PC-9 (cell line): ENCODE measurements around the gene FBP1.

Source experiments
- EZH2 ChIP-seq: fragments of 200-600 bp; sonication (generic); IDR thresholded peaks from 2 replicates; pipeline ENCODE4 v1.8.0; 2017; ENCODE audit warnings: antibody characterized with exemption, low read depth
- TF ChIP-seq, protein P1 (sequence below): fragments of 200-600 bp; sonication (generic); conservative IDR thresholded peaks from 2 replicates; pipeline ENCODE4 v1.6.1; 2017; ENCODE audit warnings: mixed run types, antibody characterized with exemption, mild to moderate bottlenecking, moderate library complexity

DNA sequence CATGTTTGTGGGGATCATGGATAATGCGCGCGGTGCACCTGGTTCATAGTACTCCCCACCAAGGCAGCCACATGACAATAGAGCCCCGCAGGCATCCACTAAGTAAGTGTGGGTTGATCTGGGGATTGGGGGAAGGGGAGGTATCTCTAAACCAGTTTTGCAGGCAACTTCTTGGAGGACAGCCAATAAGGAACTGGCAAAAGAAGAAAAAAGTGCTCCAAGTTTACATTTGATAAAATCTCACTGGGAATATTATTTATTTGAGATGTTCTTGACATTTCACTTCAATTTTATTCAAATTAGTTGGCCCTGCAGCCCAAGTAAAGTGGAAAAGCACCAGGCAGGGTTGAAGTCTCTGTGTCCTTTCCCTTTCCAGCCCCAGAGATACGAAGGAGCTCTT is 8.5 kb downstream of the FBP1 start:
- TF ChIP-seq, protein P1, sequence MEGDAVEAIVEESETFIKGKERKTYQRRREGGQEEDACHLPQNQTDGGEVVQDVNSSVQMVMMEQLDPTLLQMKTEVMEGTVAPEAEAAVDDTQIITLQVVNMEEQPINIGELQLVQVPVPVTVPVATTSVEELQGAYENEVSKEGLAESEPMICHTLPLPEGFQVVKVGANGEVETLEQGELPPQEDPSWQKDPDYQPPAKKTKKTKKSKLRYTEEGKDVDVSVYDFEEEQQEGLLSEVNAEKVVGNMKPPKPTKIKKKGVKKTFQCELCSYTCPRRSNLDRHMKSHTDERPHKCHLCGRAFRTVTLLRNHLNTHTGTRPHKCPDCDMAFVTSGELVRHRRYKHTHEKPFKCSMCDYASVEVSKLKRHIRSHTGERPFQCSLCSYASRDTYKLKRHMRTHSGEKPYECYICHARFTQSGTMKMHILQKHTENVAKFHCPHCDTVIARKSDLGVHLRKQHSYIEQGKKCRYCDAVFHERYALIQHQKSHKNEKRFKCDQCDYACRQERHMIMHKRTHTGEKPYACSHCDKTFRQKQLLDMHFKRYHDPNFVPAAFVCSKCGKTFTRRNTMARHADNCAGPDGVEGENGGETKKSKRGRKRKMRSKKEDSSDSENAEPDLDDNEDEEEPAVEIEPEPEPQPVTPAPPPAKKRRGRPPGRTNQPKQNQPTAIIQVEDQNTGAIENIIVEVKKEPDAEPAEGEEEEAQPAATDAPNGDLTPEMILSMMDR, result no peak
- no peak for TF ChIP-seq EZH2
